Raji (cell line): ENCODE data around the gene COL4A2.

Source experiments
- POLR2A ChIP-seq: IDR thresholded peaks from 2 replicates; pipeline ENCODE4 v1.6.1; 2011; ENCODE audit warnings: low read depth, low read length, control low read depth; ENCODE audit not compliant: insufficient read depth

Gene COL4A2

DNA sequence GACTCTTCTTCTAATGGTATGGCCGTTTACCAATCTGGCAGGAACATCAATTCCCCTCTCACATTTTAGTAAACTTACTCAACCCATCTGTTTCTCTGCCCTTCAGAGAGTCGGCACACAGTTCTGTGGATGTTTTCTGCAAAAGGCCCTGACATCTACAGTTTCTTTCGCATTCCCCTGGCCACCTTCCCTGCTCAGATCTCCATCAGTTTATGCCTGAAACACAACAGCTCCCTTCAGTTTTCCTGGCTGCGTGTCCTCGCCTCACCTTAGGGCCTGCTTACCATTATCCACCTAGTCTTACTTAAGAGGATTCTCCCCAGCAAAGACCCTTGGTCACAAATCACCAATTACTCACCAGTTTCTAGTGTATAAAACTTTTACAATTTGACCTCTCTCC is 25.3 kb upstream of the COL4A2 start:
- no peak for TF ChIP-seq POLR2A

DNA sequence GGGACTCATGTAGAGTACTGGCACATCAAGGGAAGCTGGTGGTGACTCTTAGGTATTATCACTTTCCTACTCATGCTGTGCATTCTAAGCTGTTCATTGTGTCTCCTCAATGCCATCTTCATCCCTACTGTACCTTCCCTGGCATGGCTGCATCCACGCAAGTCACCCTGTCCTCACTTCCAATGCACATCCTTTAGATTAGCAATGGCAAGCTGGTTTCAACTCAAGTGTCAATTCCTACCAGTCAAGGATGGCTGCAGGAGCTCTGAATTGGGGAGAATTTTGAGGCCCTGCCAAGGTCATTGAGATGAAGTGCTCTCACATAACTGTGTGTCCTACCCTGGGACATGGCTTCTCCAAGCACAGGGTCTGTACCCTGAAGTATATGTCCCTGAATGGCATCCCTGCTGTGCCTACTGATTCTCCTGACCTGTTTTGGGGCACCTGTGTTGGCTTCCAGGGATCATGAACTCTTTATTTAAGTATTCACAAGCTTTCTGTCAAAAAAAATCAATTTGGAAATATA is 24.7 kb upstream of the COL4A2 start:
- TF ChIP-seq POLR2A = no peak

DNA sequence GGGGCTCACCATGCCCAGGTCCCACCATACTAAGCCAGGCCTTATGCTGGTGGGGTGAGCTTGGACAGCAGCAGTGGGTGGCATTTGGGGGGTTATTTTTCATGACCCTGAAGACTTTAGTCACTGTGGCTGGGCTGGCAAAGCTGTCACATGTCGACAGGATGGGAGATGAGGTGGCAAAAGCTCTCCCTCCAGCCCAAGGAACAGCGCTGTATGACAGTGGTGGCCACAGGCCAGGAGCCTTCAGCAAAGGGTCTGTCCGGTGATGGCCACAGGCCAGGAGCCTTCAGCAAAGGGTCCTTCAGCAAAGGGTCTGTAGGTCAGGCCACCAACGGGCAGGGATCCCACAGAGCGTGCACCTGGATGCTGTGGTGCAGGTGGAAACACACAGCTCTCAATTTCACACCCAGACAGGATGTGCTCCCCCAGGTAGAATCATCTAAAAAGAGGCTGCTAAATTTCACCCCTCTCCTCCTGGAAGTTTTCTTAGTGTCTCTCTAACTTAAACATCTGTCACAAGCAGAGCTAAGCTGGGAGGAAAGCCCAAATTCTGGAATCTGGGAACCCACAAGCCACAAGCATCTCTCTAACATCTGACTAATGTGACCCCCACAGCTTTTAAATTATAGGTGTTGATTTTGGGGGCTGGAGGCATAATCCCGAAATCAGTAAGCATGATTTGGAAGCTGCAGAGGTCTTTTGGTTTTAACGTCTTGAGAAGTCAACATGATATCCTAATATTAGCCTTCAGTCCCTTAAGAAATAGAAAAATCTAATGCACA is 23.2 kb upstream of the COL4A2 start:
- no peak for TF ChIP-seq POLR2A

DNA sequence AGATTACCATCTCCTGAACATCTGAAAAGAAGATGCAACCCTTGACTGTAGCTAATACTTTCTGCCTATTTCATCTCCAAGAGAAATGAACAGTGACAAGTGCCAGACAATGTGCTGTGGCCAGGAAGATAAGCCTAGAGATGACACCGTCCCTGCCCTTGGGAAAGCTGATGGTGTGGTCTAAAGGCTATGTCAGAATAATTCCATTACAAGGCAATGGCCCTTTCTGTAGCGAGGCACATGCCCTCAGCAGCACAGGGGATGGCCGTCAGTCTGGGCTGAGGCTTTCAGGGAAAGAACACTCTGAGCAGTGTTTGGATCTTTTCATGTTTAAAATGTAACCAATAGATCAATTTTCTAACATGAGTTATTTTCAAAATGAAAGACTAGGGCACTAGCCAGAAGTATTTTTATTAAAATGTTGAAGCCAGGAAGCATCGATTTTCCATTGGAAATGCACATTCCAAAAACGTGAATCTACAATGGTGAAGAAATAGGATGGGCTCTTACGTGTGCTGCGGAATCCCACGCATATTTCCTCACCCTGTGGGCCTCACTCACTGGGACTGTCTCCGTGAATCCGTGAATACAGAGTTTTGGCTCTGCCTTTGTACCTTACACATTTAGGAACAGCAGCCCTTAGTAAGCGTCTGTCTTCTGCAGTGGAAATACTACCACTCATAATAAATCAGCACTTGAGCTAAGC is 22.2 kb upstream of the COL4A2 start:
- TF ChIP-seq POLR2A = no peak

DNA sequence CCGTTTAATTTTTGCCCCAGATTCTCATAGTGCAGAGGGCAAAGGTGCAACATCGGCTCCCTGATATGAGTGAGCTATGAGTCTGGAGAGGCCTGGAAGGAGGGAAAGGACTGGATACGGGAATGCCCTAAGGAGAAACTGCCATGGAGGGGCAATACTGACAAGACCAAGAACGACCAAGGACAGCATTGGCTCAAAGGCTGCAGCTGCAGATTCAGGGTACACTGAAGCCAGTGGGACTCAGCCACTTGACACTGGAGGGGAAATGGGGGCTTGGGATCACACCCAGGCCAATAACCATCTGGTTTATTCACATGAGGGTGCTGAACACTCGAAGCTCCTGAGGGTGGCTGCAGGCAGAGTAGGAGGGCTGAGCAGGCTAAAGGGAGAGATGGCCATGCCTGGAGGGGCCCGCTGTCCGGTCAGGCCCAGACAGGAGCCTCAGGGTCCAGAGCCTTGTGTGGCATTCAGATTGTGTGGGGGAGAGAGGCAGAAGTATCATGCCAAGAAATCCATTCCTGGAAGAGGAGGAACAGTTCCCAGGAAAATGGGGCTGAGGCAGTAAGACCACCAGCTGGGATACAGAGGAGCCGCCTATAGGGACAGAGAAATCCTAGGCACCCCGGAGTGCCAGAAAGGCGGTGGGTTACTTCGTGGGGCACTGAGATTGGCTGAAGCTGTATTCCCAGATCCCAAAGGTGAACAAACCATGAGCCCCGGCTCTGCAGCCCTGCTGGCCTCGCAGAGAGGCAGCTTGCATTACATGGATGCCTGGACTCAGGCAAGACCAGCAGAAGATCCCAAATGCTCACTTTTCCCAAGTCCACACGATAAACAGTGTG is 20.9 kb upstream of the COL4A2 start:
- no peak for TF ChIP-seq POLR2A

DNA sequence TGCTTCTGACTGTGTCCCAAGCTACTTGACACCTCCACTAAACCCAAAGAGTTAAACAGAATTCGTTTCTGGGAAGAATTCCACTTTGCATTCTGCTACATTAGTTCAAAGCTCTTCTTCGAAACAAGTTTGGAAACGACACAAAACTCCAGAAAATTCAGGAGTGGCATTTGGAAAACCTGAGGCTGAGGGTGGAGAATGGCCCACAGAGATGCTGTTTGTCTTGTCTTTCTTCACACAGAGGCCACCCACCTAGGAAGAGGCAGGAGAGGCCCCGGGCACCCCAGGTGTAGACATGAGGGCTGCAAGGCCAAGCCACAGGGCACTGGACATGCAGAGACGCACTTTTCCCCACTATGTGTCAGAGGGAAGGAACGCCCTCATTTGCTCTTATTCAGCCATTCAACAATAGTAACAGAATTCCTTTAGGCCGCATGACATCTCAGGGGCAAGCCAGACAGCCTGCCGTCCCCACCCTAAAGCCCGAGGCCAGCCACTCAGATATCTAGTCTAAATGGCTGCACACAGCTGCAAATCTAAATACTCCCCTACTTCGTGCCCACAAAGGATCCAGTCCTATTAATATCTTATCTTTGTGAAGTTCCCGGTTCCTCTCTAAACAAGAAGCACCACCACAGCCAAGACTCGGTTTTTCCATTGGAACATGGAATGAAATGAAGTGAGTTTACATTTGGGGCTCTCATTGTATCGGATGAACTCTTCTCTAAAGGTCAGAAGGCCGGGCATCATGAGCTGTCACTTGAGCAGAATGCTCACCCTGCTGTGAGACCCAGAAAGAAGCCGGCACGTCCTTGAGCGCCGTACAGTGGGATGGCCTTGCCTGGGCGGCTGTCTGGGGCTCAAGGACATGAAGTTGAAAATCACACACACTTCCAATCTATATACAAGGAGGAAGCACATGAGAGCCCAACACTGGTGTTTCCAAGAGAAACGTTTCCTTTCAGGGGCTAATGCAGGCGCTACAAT is 20.0 kb upstream of the COL4A2 start:
- no peak for TF ChIP-seq POLR2A

DNA sequence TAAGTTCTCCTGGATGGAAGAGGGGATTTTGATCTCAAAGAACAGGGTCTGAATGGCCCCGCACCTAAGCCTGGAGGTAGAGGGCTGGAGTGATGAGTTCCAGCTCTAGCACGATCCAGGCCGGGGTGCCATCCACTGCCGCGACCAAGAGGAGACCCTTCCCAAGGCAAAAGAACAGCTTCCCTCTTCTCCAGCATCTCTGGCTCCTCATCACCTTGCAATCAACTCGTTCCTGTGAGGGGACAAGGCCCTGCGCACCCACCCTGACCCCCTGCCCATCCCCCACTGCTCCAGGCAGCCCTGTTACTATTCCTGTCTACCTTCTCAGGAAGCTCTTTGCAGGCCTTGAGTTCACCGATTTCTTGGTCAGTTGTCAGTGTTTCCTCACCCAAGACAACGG is 17.9 kb upstream of the COL4A2 start:
- no peak for TF ChIP-seq POLR2A

DNA sequence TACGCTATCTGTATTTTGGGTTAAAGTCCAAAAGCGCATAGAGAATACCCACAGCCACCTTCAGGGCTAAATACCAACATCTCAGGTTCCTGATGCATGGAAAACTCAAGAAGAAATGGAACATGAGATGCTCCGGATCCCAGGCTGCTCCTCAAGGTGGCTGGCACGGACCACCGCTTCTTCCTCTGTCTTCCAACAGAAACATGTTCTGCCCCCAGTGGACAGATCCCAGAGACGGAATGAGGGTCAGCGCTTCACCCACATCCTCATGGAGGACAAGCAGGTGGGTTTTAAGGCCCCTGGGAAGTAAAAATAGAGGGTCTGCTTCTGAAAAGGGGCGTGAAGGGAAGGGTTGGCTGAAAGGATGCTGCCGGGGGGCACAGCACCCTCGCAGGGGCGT is 17.4 kb upstream of the COL4A2 start:
- TF ChIP-seq POLR2A = no peak

DNA sequence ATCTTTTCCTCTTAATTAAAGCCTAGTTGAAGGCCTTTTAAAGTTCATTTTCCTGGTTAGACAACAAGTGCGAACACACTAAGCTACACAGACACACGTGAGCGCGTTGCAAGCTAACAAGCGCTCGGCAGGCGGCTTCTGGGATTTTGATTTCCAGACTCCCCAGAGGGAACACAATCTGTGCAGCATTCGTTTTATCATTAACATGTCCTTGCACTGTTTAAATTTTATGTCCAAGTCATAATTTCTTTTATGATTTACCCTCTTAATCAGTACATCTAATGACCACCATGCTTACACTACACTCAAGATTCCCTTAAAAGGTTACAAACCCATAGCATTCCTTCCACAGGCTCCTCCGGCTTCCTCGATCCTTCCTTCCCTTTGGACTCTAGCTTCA is 16.9 kb upstream of the COL4A2 start:
- TF ChIP-seq POLR2A = no peak

DNA sequence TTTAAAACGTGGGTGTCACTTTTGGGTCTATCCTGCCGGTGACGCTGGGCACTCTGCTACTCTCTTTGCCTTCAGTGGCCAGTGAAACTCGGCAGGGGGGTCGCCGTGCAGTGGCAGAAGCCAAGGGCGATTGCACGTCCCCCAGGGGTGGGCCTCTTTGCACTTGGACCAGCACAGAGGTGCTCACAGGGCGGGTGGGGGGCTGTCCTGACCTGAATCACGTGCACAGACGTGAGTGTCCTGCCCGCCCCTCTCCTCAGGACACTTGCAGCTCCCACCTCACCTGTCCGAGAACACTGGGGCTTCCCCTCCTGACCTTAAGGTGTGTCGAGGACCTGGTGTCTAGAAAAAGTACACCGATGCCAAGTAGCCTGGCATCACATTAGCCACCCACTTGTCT is 16.3 kb upstream of the COL4A2 start:
- TF ChIP-seq POLR2A = no peak

DNA sequence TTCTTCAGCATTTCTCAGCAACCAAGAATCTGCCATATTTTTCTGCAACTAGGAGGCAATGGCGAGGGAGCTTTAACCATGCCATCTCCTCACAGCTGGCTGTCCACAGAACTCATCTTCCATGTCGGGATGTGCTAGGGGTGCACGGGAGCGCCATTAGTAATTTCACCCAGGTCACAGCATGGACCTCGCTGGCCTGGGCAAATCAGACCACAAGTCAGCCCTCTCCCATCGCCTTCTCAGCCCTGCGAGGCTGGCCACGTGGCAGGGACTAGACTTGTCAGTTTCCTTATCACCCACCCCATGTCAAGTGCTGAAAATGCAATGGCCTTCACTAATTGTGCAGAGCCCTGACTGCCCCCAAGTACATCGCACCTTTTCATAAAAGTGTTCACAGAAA is 15.8 kb upstream of the COL4A2 start:
- TF ChIP-seq POLR2A = no peak

DNA sequence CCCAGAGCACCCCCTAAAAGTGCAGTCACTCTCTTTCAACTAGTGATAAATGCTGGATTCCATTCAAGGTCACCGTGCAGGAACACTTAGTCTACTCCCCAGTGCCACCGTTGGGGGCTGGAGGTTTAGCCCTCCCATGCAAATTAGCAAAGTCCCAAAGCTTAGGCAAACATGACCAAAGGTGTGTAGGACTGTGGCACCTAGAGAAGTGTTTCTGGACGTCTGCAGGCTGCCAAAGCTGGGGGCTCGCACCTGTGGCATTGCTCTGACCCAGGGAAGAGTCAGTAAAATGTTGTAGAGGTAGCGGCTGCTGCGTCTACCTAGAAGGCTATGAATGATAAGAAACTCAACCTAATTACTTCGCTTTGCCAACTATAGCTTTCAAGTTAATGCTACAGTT is 14.0 kb upstream of the COL4A2 start:
- no peak for TF ChIP-seq POLR2A

DNA sequence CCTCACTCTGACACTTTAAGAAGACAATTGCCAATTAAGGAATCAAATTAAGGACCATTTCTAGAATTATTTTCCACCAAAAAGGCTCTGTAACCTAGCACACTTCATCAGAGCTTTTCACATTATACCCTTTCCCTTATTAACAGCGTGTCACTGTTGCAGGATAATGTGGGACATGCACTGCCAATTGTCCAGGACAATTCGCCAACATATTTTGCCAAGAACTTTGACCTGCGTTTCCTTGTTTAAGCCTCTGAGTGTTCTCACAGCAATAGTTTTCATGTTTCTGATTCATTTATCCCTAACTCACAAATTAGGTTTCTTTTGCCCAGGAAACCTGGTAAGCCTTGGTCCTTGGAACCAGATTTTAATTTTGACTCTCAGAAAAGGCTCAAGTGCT is 13.4 kb upstream of the COL4A2 start:
- no peak for TF ChIP-seq POLR2A

DNA sequence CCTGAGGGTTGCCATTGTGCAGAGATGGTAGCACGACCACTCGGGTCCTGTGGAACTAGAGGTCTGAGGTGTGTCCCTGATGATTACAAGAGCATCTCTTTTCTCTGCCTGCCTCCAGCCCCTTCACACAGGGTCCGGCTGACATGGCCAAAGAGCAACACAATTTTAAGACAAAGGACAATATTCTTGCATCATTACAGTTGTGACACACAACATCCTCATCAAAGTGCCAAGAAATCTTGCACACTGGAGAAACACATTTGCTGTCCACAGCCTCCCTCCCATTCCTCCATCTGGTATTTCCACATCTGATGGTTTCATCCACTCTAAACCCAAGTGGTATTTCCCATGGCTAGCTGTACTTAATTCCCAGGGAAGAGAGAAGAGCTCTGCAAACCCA is 12.9 kb upstream of the COL4A2 start:
- no peak for TF ChIP-seq POLR2A
